MCF 10A (cell line): ENCODE measurements around the gene VPS13A. TPM values are rescaled to one million over a fixed set of nuclear protein-coding genes. Genes with fewer than 3 reads are reported as not detected.

Experiments
- BruUV-seq: library from RNA; stranded (reverse); fragments of 400-500 nt; replicated peaks from 2 replicates; lab custom pipeline; 2021; lab: Mats Ljungman, UMichigan
- CTCF ChIA-PET: fragments of 300-600 bp; sonication (Branson Sonifier 250); formaldehyde crosslinking; extraction: SDS; loops from one replicate; lab custom pipeline; 2021; ENCODE audit warnings: antibody characterized with exemption, inconsistent platforms; lab: Yijun Ruan, JAX
- POLR2A ChIA-PET: fragments of 300-600, 350-650 bp; sonication (Branson Sonifier 250); formaldehyde crosslinking; extraction: SDS; loops from one replicate; lab custom pipeline; 2020; ENCODE audit warnings: antibody characterized with exemption, inconsistent platforms; lab: Yijun Ruan, JAX
- DNase-seq: peaks from one replicate; pipeline ENCODE4 v3.0.0-alpha.2; 2018; ENCODE audit not compliant: unreplicated experiment
- H3K27ac Mint-ChIP-seq: one replicate; pipeline ENCODE4 v1.8.0; 2022; ENCODE audit warnings: mild to moderate bottlenecking, low read depth, mixed read lengths; ENCODE audit not compliant: unreplicated experiment
- H3K27me3 Mint-ChIP-seq: one replicate; pipeline ENCODE4 v1.8.0; 2022; ENCODE audit warnings: mixed read lengths; ENCODE audit not compliant: insufficient read depth, unreplicated experiment
- H3K36me3 Mint-ChIP-seq: one replicate; pipeline ENCODE4 v1.8.0; 2022; ENCODE audit warnings: mild to moderate bottlenecking, moderate library complexity, mixed read lengths; ENCODE audit not compliant: insufficient read depth, unreplicated experiment
- H3K4me1 Mint-ChIP-seq: one replicate; pipeline ENCODE4 v1.8.0; 2022; ENCODE audit warnings: mixed read lengths; ENCODE audit not compliant: insufficient read depth, unreplicated experiment
- H3K4me3 Mint-ChIP-seq: one replicate; pipeline ENCODE4 v1.8.0; 2022; ENCODE audit warnings: mild to moderate bottlenecking, moderate library complexity, mixed read lengths; ENCODE audit not compliant: unreplicated experiment
- H3K9me3 Mint-ChIP-seq: one replicate; pipeline ENCODE4 v1.8.0; 2022; ENCODE audit warnings: mixed read lengths; ENCODE audit not compliant: unreplicated experiment
- CTCF ChIP-seq: fragments of 200-600 bp; IDR thresholded peaks from one replicate; pipeline ENCODE4 v1.8.0; 2022; ENCODE audit warnings: antibody characterized with exemption, mild to moderate bottlenecking; ENCODE audit not compliant: unreplicated experiment
- intact Hi-C: fragments of 100-400 bp; cut with micrococcal nuclease; formaldehyde crosslinking; loops from 2 replicates; pipeline ENCODE4 v1.14.1; 2022
- total RNA-seq: library from RNA; stranded (reverse); gene quantifications from 2 replicates; pipeline ENCODE4 v1.2.3, GENCODE V29; 2022

VPS13A gene
- total RNA-seq, 1 experiment from 2014 or later: 29.6 TPM

- peak; percentile 65 for DNase-seq
- BruUV-seq: no TSS peak
- peak; percentile 53 for TF ChIP-seq CTCF
- ChIA-PET POLR2A (interaction anchor here (0.7 to 4.0 kb wide), 5 partner anchors 11 to 741 kb away, joined by 3 to 19 read pairs (median 4); no protein-coding TSS in a partner anchor), CTCF (interaction anchor here (0.6 to 3.0 kb wide), 32 partner anchors 8 to 830 kb away, joined by 3 to 41 read pairs (median 4); no protein-coding TSS in a partner anchor)
- intact Hi-C loops: loop anchor here (2.0 to 5.0 kb wide), 4 partner anchors 114 to 459 kb away; partner anchors contain the start of gene VPS13A
- H3K9me3 Mint-ChIP-seq: peaks cover 13% of the 10 kb centered on the region
- H3K4me1 Mint-ChIP-seq: peaks cover 19% of the 10 kb centered on the region
- peaks cover 13% of the 10 kb centered on the region for H3K36me3 Mint-ChIP-seq
- H3K27me3 Mint-ChIP-seq: no peaks in the 10 kb centered on the region
- H3K4me3 Mint-ChIP-seq: no peak overlapping the region
- H3K27ac Mint-ChIP-seq: peak overlapping the region; percentile 2
These were observed 114.4 kb downstream of the VPS13A start for GRCh38 chr9:77291714-77292113.

- BruUV-seq: no TSS peak
- Mint-ChIP-seq H3K36me3 (peaks cover 10% of the 10 kb centered on the region), H3K27ac (no peak overlapping the region), H3K4me3 (no peak overlapping the region), H3K9me3 (peaks cover 2% of the 10 kb centered on the region), H3K4me1 (peaks cover 19% of the 10 kb centered on the region), H3K27me3 (no peaks in the 10 kb centered on the region)
- DNase-seq: no peak
- intact Hi-C loops: loop anchor here (5.0 kb wide), 2 partner anchors 117 to 138 kb away; partner anchors contain the start of gene VPS13A
- CTCF ChIA-PET: interaction anchor here (0.6 to 1.5 kb wide), 4 partner anchors 11 to 173 kb away, joined by 3 to 7 read pairs (median 4); no protein-coding TSS in a partner anchor
- no peak for TF ChIP-seq CTCF
- POLR2A ChIA-PET: interaction anchor here (4.0 kb wide), 1 partner anchor 12 kb away, joined by 19 read pairs; no protein-coding TSS in a partner anchor
These were observed 116.6 kb downstream of the VPS13A start for GRCh38 chr9:77293949-77294348.

DNA sequence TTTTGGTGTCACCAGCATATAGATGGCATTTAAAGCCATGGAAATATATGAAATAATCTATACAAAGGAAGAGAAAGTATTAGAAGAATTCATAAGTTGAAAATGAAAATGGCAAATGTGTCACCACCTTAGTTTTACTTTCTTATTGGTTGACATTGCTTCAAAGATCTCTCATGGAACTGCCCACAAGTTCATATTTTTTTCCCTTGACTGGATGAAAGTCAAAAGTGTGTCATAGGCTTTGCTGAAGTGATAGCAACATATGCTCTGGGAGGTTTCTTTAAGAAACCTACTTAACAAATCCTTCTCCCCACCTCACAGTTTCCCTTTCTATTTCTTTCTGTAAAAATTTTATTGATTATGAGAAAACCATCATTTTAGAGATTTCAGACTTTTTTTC lies 127.2 kb downstream of the VPS13A start:
- ChIA-PET POLR2A (no interaction called here), CTCF (interaction anchor here (0.7 to 1.4 kb wide), 2 partner anchors 240 to 403 kb away, joined by 3 to 5 read pairs; no protein-coding TSS in a partner anchor)
- BruUV-seq: no TSS peak
- H3K27ac Mint-ChIP-seq: peak overlapping the region; percentile 61
- intact Hi-C loops: no loop called here
- H3K4me3 Mint-ChIP-seq: no peak overlapping the region
- H3K4me1 Mint-ChIP-seq: peaks cover 22% of the 10 kb centered on the region
- no peaks in the 10 kb centered on the region for H3K9me3 Mint-ChIP-seq
- no peaks in the 10 kb centered on the region for H3K27me3 Mint-ChIP-seq
- no peak for TF ChIP-seq CTCF
- H3K36me3 Mint-ChIP-seq: peaks cover 10% of the 10 kb centered on the region
- no peak for DNase-seq

DNA sequence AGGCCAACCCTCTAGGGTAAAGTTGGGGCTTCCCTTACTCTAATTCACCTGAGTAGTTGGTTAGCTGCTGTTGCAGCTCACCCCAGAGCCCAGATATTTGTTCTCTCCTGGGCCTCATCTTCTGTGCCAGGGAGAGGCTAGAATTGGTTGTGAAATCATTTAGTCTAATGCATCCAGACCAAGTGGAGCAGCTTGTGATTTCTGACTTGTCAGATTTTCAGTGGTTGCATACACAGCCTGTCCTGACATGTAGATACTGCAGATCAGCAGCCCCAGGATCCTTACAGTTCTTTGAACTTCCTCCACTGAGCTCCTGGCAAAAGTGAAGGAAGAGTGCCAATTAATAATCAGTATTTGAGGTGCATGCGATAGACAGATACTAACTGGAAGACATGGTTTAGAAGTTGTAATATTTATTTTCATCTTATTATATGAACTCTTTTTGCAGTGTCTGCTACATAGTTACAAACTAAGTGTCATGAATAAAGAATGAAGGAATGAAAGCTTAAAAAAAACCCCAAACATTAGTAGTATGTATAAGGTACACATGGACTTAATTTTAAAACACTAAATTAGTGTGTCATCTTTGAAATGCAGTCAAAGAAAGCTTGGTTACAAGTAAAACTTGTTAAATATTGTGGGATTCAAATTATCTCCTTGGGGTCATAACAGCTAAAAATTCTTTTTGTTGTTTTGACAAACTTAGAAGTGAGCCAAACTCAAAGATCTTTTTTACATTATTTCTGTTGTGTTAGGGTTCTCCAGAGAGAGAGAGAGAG lies 128.5 kb downstream of the VPS13A start:
- Mint-ChIP-seq H3K4me3 (no peak overlapping the region), H3K9me3 (no peaks in the 10 kb centered on the region), H3K27me3 (no peaks in the 10 kb centered on the region), H3K4me1 (peaks cover 22% of the 10 kb centered on the region), H3K36me3 (peaks cover 7% of the 10 kb centered on the region), H3K27ac (peak overlapping the region; percentile 61)
- intact Hi-C loops: no loop called here
- no TSS peak for BruUV-seq
- CTCF ChIA-PET: interaction anchor here (0.5 to 4.4 kb wide), 13 partner anchors 11 to 459 kb away, joined by 3 to 41 read pairs (median 3); no protein-coding TSS in a partner anchor
- TF ChIP-seq CTCF: no peak
- POLR2A ChIA-PET: interaction anchor here (0.5 to 1.8 kb wide), 22 partner anchors 11 to 1563 kb away, joined by 3 to 19 read pairs (median 4); partner anchors contain the start of gene RFK
- DNase-seq: peak; percentile 71
